Astrocyte of the cerebellum (primary cell): ENCODE data around the gene GTF2H3.

Source experiments
- DNase-seq: peaks from one replicate; pipeline ENCODE4 v3.0.0-alpha.2; 2011; ENCODE audit warnings: low read depth
- H3K4me3 ChIP-seq: 2 replicates; pipeline ENCODE4 v1.5.1; 2011; ENCODE audit warnings: mild to moderate bottlenecking, low read depth, low read length, moderate library complexity
- CTCF ChIP-seq: IDR thresholded peaks from 2 replicates; pipeline ENCODE4 v1.5.1; 2012; ENCODE audit warnings: low read length, low read depth, moderate library complexity, mild to moderate bottlenecking; ENCODE audit errors: missing control alignments
- in situ Hi-C: cut with HindIII; loops from 2 replicates; pipeline ENCODE4 v1.10.0; 2017; ENCODE audit warnings: low sequenced_read_pairs

The GTF2H3 gene

GRCh38 chr12:123614531-123614930 lies 19.1 kb upstream of the GTF2H3 start:
- DNase-seq: no peak
- in situ Hi-C loops: no loop called here
- TF ChIP-seq CTCF: no peak

GRCh38 chr12:123617144-123617543 lies 16.5 kb upstream of the GTF2H3 start:
- TF ChIP-seq CTCF: no peak
- DNase-seq: no peak
- in situ Hi-C loops: no loop called here
- H3K4me3 ChIP-seq: no peak overlapping the region

More at GRCh38 chr12:123614531-123614930, 19.1 kb upstream of the GTF2H3 start:
- H3K4me3 ChIP-seq: no peak overlapping the region

- no peak for TF ChIP-seq CTCF
- no peak overlapping the region for H3K4me3 ChIP-seq
- in situ Hi-C loops: no loop called here
- no peak for DNase-seq
Observed at GRCh38 chr12:123617580-123617979, 16.0 kb upstream of the GTF2H3 start.

DNA sequence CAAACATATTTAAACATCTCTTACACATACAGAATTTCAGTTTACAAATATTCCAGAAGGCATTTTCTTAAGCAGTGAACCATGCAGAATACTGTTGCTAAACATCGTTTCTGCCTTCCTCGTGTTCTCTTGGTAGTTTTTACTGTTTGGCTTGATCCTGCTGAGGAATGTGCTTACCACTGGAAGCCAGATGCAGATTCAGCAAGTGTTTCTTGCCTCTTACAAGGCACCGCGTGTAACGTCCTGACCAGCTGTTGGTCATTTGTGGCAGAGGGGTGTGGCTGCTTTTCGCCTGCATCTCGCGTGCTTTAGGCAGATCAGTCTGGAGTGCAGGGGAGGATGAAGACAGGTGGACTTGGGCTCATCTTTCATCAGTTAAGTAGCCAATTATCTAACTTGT lies 12.5 kb upstream of the GTF2H3 start:
- in situ Hi-C loops: no loop called here
- no peak for DNase-seq
- no peak for TF ChIP-seq CTCF
- H3K4me3 ChIP-seq: no peak overlapping the region

DNA sequence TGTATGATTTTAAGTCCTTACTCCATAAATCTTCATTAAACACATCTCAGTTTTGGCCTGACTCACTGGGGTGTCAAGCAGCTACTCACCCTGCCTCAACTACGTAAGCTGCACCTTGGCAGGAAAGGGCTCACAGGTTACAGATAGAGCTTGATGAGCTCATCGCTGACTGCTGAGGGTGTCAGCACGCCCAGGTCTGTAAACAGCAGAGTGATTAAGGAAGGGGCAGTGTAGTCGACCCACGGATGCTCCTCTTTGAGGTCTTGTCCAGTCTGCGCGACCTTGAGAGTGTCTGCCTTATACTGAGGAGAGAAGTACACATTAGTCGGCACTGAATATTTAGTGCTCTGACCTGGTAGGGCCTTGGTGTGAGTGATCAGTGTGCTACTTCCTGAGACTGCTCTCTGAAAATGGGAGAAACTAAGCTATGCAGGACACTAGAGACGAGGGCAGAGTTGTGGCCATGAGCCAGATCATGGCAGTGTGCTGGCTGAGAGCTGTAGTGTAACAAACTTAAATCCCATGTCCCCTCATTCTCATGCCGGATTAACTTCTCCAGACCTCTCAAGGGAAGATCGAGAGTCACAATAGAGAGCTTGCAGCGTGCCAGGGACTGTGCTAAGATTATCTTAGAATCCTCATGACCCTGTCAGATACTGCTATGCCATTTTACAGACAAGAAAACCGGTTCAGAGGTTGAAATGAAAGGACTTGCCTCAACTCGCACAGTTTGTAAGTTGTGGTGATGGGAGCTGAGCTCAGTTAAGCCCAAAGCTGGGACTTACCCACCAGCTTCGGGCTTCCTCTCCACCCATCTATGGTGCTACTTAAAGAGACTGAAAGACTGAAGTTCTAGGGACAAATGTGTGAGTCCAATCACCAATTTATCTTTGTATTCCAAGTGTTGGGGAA lies 11.8 kb upstream of the GTF2H3 start:
- in situ Hi-C loops: no loop called here
- no peak for TF ChIP-seq CTCF
- no peak for DNase-seq
- no peak overlapping the region for H3K4me3 ChIP-seq

DNA sequence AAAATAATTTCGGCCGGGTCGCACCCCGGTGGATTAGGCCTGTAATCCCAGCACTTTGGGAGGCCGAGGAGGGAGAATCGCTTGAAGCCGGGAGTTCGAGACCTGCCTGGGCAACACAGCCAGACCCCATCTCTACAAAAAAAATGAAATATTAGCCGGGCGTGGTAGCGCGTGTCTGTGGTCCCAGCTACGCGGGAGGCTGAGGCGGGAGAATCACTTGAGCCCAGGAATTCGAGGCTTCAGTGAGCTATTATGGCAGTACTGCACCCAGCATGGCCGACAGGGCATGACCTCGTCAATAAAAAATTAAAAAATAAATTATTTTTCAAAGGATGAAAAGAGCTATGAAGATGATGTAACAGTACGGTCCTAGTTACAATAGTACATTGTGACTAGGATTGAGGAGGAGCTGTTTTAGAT lies 523 bp downstream of the GTF2H3 start:
- TF ChIP-seq CTCF: no peak
- no peak for DNase-seq
- H3K4me3 ChIP-seq: peak overlapping the region; percentile 97
- in situ Hi-C loops: no loop called here
